Osteocyte (in vitro differentiated cells): ENCODE measurements around the gene CNOT9. TPM values are rescaled to one million over a fixed set of nuclear protein-coding genes. Genes with fewer than 3 reads are reported as not detected.

ENCODE experiments used
- DNase-seq: peaks from one replicate; pipeline ENCODE4 v3.0.0; 2021; ENCODE audit warnings: mixed read lengths; ENCODE audit not compliant: unreplicated experiment; ENCODE audit errors: extremely low spot score
- H3K27ac Mint-ChIP-seq: one replicate; pipeline ENCODE4 v1.8.0; 2021; ENCODE audit warnings: mild to moderate bottlenecking, mixed read lengths; ENCODE audit not compliant: unreplicated experiment
- H3K27me3 Mint-ChIP-seq: one replicate; pipeline ENCODE4 v1.8.0; 2021; ENCODE audit warnings: mixed read lengths; ENCODE audit not compliant: unreplicated experiment
- H3K36me3 Mint-ChIP-seq: one replicate; pipeline ENCODE4 v1.8.0; 2021; ENCODE audit warnings: mixed read lengths; ENCODE audit not compliant: unreplicated experiment
- H3K4me1 Mint-ChIP-seq: one replicate; pipeline ENCODE4 v1.8.0; 2021; ENCODE audit warnings: mixed read lengths; ENCODE audit not compliant: unreplicated experiment
- H3K4me3 Mint-ChIP-seq: one replicate; pipeline ENCODE4 v1.8.0; 2021; ENCODE audit warnings: mild to moderate bottlenecking, moderate library complexity, mixed read lengths; ENCODE audit not compliant: unreplicated experiment
- H3K9me3 Mint-ChIP-seq: one replicate; pipeline ENCODE4 v1.8.0; 2021; ENCODE audit warnings: mixed read lengths; ENCODE audit not compliant: unreplicated experiment
- total RNA-seq: library from RNA; stranded (reverse); gene quantifications from 2 replicates; pipeline ENCODE4 v1.2.1, GENCODE V29; 2021
- TF ChIP-seq, protein P1 (sequence below): fragments of 200-600 bp; sonication (generic); IDR thresholded peaks from 2 replicates; pipeline ENCODE4 v1.5.0; 2021; ENCODE audit warnings: antibody characterized with exemption, mild to moderate bottlenecking, moderate library complexity

CNOT9 gene
- total RNA-seq, 1 donor from 2014 or later, result 41.6 TPM

DNA sequence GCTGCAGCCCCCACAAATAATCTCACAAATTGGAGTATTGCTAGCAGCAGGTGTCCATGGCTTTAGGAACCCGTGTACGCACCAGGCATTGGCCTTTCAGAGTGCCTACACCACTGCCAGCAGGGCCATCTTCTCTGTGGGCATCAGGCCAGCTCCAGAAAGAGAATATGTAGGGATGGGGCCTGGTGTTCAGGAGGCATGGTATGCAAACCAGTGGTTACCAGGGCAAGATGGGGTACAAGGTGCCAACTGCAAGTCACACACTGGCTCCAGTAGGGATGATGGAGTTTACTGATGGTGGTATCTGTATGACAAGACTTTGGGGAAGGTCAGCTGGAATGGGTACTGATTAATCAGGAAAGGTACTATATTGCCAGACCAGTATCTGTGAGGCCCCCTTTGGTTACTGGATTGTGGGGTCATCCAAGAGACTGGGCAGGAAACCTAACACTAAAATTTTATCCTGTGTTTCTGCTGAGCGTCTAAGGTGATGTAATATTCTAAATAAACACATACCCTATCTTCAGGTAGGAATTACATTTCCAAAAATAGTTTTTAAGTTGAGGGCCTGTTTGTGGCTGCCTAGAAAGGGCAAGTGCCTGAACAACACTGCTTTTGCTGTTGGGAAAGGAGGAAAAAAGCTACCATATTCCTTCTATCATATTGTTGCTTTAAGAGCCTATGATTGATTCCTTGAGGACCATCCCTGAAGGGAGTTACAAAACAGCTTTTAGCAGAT lies 9.0 kb downstream of the CNOT9 start:
- H3K9me3 Mint-ChIP-seq, result no peaks in the 10 kb centered on the region
- H3K27me3 Mint-ChIP-seq, result no peaks in the 10 kb centered on the region
- TF ChIP-seq, protein P1, sequence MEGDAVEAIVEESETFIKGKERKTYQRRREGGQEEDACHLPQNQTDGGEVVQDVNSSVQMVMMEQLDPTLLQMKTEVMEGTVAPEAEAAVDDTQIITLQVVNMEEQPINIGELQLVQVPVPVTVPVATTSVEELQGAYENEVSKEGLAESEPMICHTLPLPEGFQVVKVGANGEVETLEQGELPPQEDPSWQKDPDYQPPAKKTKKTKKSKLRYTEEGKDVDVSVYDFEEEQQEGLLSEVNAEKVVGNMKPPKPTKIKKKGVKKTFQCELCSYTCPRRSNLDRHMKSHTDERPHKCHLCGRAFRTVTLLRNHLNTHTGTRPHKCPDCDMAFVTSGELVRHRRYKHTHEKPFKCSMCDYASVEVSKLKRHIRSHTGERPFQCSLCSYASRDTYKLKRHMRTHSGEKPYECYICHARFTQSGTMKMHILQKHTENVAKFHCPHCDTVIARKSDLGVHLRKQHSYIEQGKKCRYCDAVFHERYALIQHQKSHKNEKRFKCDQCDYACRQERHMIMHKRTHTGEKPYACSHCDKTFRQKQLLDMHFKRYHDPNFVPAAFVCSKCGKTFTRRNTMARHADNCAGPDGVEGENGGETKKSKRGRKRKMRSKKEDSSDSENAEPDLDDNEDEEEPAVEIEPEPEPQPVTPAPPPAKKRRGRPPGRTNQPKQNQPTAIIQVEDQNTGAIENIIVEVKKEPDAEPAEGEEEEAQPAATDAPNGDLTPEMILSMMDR, result no peak
- no peak for DNase-seq
- peak overlapping the region; percentile 28 for H3K27ac Mint-ChIP-seq
- peaks cover 17% of the 10 kb centered on the region for H3K36me3 Mint-ChIP-seq
- peaks cover 2% of the 10 kb centered on the region for H3K4me1 Mint-ChIP-seq
- no peak overlapping the region for H3K4me3 Mint-ChIP-seq

DNA sequence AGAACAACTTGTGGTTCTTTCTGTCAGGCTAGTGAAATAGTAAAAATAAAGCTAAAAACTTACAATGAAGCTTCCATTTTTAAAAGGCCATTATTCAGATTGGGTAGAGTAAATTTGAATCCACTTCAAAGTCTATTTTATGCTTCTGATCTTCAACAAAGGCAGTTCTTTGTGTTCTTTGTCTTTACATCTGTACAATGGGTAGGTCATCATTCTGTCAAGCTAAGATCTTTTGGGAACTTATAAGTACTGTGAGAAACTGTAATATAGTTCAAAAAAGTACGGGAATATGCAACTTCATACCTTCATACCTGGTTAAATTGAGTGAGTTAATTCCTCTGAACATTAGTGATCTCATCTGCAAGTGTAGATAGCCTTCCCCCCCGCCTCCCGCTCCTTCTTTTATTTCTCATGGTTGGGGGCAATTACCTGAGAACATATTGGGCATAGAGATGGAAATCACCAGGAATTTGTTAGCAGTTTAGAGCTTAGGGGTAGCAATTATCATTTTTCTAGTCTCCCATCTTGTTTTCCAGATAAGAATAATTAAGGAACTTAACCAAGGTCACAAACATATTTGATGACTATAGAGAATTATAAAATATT lies 9.7 kb downstream of the CNOT9 start:
- Mint-ChIP-seq H3K9me3 (no peaks in the 10 kb centered on the region), H3K36me3 (peaks cover 21% of the 10 kb centered on the region), H3K4me1 (peaks cover 1% of the 10 kb centered on the region), H3K27me3 (no peaks in the 10 kb centered on the region), H3K4me3 (no peak overlapping the region), H3K27ac (no peak overlapping the region)
- DNase-seq, result no peak
- TF ChIP-seq, protein P1, result no peak

- H3K4me1 Mint-ChIP-seq, result peaks cover 1% of the 10 kb centered on the region
- peaks cover 28% of the 10 kb centered on the region for H3K36me3 Mint-ChIP-seq
- no peak overlapping the region for H3K4me3 Mint-ChIP-seq
- H3K9me3 Mint-ChIP-seq, result no peaks in the 10 kb centered on the region
- DNase-seq, result no peak
- no peak overlapping the region for H3K27ac Mint-ChIP-seq
- H3K27me3 Mint-ChIP-seq, result no peaks in the 10 kb centered on the region
- TF ChIP-seq, protein P1, result no peak
Observed at GRCh38 chr2:218582076-218582475, 13.4 kb downstream of the CNOT9 start.

GRCh38 chr2:218583983-218584850 lies 15.6 kb downstream of the CNOT9 start:
- TF ChIP-seq, protein P1, result peak; percentile 37
- no peak overlapping the region for H3K4me3 Mint-ChIP-seq
- DNase-seq, result no peak
- no peak overlapping the region for H3K27ac Mint-ChIP-seq
- no peaks in the 10 kb centered on the region for H3K4me1 Mint-ChIP-seq
- H3K9me3 Mint-ChIP-seq, result no peaks in the 10 kb centered on the region
- peaks cover 40% of the 10 kb centered on the region for H3K36me3 Mint-ChIP-seq
- H3K27me3 Mint-ChIP-seq, result no peaks in the 10 kb centered on the region

GRCh38 chr2:218585541-218585940 lies 16.9 kb downstream of the CNOT9 start:
- Mint-ChIP-seq H3K4me1 (no peaks in the 10 kb centered on the region), H3K27me3 (no peaks in the 10 kb centered on the region), H3K27ac (no peak overlapping the region), H3K4me3 (no peak overlapping the region), H3K36me3 (peaks cover 39% of the 10 kb centered on the region), H3K9me3 (no peaks in the 10 kb centered on the region)
- TF ChIP-seq, protein P1, result no peak
- no peak for DNase-seq
